ENCODE measurements around the gene CNIH2.

Gene CNIH2

GRCh38 chr11:66268952-66269905 lies 8.7 kb upstream of the CNIH2 start (continued):
- peak; percentile 66 for TF ChIP-seq ZBTB20 (tag by site-specific recombination; IDR thresholded peaks at IDR 0.05)
- TF ChIP-seq ZSCAN18 (tag by site-specific recombination; IDR thresholded peaks at IDR 0.05) = no peak
- no peak for TF ChIP-seq ZNF785 (tag by site-specific recombination; IDR thresholded peaks at IDR 0.05)
- 0 out of 2 replicates have a peak, but pooled peaks have one; percentile 8 for TF ChIP-seq ZBTB10 (tag by site-specific recombination; IDR thresholded peaks at IDR 0.05)
- no peak for TF ChIP-seq OVOL3 (tag by site-specific recombination; IDR thresholded peaks at IDR 0.05)
- no peak for TF ChIP-seq ZNF585B (tag by site-specific recombination; IDR thresholded peaks at IDR 0.05)
- no peak for TF ChIP-seq ZNF626 (tag by site-specific recombination; IDR thresholded peaks at IDR 0.05)
- no peak for TF ChIP-seq ZFP41 (tag by site-specific recombination; IDR thresholded peaks at IDR 0.05; ENCODE audit: borderline replicate concordance)
- no peak for TF ChIP-seq ZNF560 (tag by site-specific recombination; IDR thresholded peaks at IDR 0.05; ENCODE audit: borderline replicate concordance)
- TF ChIP-seq ZSCAN30 (tag by site-specific recombination; IDR thresholded peaks at IDR 0.05) = no peak
- TF ChIP-seq REST (tag by site-specific recombination; IDR thresholded peaks at IDR 0.05) = no peak
- no peak for TF ChIP-seq ZNF791 (tag by site-specific recombination; IDR thresholded peaks at IDR 0.05)
- no peak for TF ChIP-seq ZNF488 (tag by site-specific recombination; IDR thresholded peaks at IDR 0.05)
- no peak for TF ChIP-seq ZNF214 (tag by site-specific recombination; IDR thresholded peaks at IDR 0.05; ENCODE audit: borderline replicate concordance)
- no peak for TF ChIP-seq ZNF398 (tag by site-specific recombination; IDR thresholded peaks at IDR 0.05)
- TF ChIP-seq ZNF830 (tag by site-specific recombination; IDR thresholded peaks at IDR 0.05; ENCODE audit: low read depth) = no peak
- no peak for TF ChIP-seq ZNF311 (tag by site-specific recombination; IDR thresholded peaks at IDR 0.05; ENCODE audit: borderline replicate concordance)
